ENCODE results near the gene HSPH1. TPM values are rescaled to one million over a fixed set of nuclear protein-coding genes. Genes with fewer than 3 reads are reported as not detected.

Gene HSPH1
- total and polyA plus RNA-seq, 10 of the 15 experiments (the other 5 are each of a cell fraction or from before 2014, with no cell fraction given) = 40.2 to 159 (median 92.6) TPM

DNA sequence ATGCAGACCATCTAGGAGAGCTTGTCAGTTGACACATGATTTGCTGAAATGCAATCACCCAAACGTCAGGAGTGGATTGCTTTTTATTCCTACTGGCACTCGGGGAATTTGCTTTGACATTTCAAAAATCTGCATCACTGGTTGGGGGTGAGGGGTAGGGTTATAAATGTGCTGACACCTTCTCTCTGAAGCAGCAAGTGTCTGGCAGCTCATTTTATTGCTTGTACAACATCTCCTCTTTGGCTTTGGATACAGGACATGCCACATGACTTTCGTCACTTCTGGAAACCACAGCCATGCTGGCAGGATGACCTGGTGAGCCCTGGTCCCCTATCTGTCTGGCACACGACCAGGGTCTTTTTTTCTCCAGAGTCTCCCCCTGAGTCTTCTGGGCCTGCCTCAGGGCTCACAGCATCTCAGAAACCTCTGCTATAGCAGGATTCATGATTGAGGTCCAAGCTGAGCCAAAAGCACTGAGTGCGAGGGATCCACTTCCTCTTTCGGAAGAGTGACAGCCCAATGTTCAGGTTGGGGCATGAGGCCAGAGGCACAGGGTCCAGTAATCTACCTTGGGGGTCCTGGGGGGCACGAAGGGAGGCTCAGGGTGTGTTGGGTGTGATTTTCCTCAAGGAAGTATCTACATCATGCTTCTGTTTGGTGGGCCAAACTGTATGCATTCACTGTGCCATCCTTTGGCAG, 60.1 kb downstream of the HSPH1 start:
- intact Hi-C loops (cut with micrococcal nuclease; ENCODE audit: unreplicated experiment) = no loop called here

DNA sequence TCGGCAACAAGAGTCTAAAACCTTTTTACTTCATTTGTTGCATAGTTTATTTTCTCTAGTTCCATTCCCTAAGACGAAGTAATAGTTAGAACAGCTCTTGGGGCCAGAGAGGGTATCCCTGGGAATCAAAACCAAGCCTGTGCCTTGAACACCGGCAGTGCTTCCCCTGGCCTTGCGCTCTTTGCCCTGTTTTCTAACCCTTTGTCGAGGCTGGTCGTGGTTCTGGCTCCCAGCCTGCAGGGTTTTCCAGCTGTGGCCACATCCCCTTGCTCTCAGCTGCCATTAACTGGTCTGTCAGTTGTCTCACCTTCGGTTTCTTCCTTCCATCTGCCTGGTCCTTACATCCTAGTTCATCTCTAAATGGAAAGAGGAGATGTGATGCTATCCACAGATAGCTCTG, 61.0 kb downstream of the HSPH1 start:
- FAIRE-seq (no peak), ATAC-seq (no peak)
- TF ChIP-seq FOXK2 (IDR thresholded peaks at IDR 0.05) (no peak), GABPA (IDR thresholded peaks at IDR 0.05; ENCODE audit: low read depth) (no peak), NFXL1 (IDR thresholded peaks at IDR 0.05; ENCODE audit: borderline replicate concordance) (no peak), NR2C1 (IDR thresholded peaks at IDR 0.05) (no peak), GATAD2B (conservative IDR thresholded peaks at IDR 0.05; ENCODE audit: low read depth) (no peak), LARP7 (IDR thresholded peaks at IDR 0.05) (no peak), NRF1 (conservative IDR thresholded peaks at IDR 0.05; ENCODE audit: low read depth, low read length) (no peak), SMAD5 (IDR thresholded peaks at IDR 0.05; ENCODE audit: low read depth) (no peak), BHLHE40 (IDR thresholded peaks at IDR 0.05; ENCODE audit: borderline replicate concordance in 1 of 2, low read depth in 2 of 2, low read length in 1 of 2) (no peak), RCOR1 (conservative IDR thresholded peaks at IDR 0.05; ENCODE audit: low read depth, low read length) (no peak), STAT3 (IDR thresholded peaks at IDR 0.05; ENCODE audit: low read depth, low read length) (no peak), RFX5 (IDR thresholded peaks at IDR 0.05; ENCODE audit: low read depth, low read length) (no peak)
- TF ChIP-seq, protein P1, sequence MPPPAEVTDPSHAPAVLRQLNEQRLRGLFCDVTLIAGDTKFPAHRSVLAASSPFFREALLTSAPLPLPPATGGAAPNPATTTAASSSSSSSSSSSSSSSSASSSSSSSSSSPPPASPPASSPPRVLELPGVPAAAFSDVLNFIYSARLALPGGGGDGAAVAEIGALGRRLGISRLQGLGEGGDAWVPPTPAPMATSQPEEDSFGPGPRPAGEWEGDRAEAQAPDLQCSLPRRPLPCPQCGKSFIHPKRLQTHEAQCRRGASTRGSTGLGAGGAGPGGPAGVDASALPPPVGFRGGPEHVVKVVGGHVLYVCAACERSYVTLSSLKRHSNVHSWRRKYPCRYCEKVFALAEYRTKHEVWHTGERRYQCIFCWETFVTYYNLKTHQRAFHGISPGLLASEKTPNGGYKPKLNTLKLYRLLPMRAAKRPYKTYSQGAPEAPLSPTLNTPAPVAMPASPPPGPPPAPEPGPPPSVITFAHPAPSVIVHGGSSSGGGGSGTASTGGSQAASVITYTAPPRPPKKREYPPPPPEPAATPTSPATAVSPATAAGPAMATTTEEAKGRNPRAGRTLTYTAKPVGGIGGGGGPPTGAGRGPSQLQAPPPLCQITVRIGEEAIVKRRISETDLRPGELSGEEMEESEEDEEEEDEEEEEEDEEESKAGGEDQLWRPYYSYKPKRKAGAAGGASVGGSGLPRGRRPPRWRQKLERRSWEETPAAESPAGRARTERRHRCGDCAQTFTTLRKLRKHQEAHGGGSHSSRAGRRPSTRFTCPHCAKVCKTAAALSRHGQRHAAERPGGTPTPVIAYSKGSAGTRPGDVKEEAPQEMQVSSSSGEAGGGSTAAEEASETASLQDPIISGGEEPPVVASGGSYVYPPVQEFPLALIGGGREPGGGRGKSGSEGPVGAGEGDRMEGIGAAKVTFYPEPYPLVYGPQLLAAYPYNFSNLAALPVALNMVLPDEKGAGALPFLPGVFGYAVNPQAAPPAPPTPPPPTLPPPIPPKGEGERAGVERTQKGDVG (CRISPR knock-in tag; IDR thresholded peaks at IDR 0.05) = no peak

More for the DNA sequence above, 60.1 kb downstream of the HSPH1 start:
- H3K4me1 ChIP-seq (ENCODE audit: control insufficient read depth, insufficient read depth, low read length) = peaks cover 4% of the 10 kb centered on the region; the same call in 1 of the 2 replicates
- DNase-seq (ENCODE audit: low read depth, low spot score) (no peak), ATAC-seq (peak; percentile 42; the same call in 1 of the 3 replicates), FAIRE-seq (no peak)
- H2AFZ ChIP-seq (ENCODE audit: control insufficient read depth, low read depth, low read length) = no peak overlapping the region
- H3K4me2 ChIP-seq (ENCODE audit: control insufficient read depth, insufficient read depth) = no peak overlapping the region
- H4K20me1 ChIP-seq (ENCODE audit: control insufficient read depth, insufficient read depth) = no peaks in the 10 kb centered on the region
- in situ Hi-C loops (cut with MboI) = no loop called here
- H3K9ac ChIP-seq (ENCODE audit: control insufficient read depth, insufficient read depth, low read length) = no peak overlapping the region
- H3K36me3 ChIP-seq (ENCODE audit: control insufficient read depth in 2 of 2, insufficient read depth in 2 of 2, low read length in 1 of 2) = no peaks in the 10 kb centered on the region
- SMC1A ChIA-PET (ENCODE audit: uncharacterized antibody, unreplicated experiment) = no interaction called here
- H3K79me2 ChIP-seq (ENCODE audit: control insufficient read depth, insufficient read depth, low read length) = no peaks in the 10 kb centered on the region
- no peak overlapping the region for H3K27ac ChIP-seq (ENCODE audit: control insufficient read depth, insufficient read depth)
- peaks cover 0 to 1% of the 10 kb centered on the region in 2 experiments; a peak in 2 of 4 replicates for H3K27me3 ChIP-seq (replicated peaks in 1 of 2; ENCODE audit: control insufficient read depth in 2 of 2, insufficient read depth in 2 of 2, low read length in 1 of 2)
- WGBS (ENCODE audit: insufficient coverage, insufficient replicate concordance, low lambda C conversion rate, missing lambda C conversion rate) = 24% methylated on average over 7 of the region's 7 CpGs
- CTCF ChIA-PET = interaction anchor here (1.0 kb wide), 1 partner anchor 57 kb away, joined by 3 read pairs; no protein-coding TSS in a partner anchor
- BruUV-seq (replicated peaks) = no TSS peak
- no peak overlapping the region for H3K4me3 ChIP-seq
- POLR2A ChIA-PET = no interaction called here
- RAD21 ChIA-PET (ENCODE audit: unreplicated experiment) = interaction anchor here (0.8 kb wide), 1 partner anchor 122 kb away, joined by 3 read pairs; no protein-coding TSS in a partner anchor
- no peaks in the 10 kb centered on the region for H3K9me3 ChIP-seq (replicated peaks; ENCODE audit: control insufficient read depth, insufficient read depth, low read length)
- TF ChIP-seq SPI1 (IDR thresholded peaks at IDR 0.05; ENCODE audit: borderline replicate concordance, insufficient read depth, low read depth, low read length) = peak; percentile 85
- no peak for TF ChIP-seq SP1 (IDR thresholded peaks at IDR 0.05; ENCODE audit: low read depth, low read length)

More for the DNA sequence above, 61.0 kb downstream of the HSPH1 start:
- H4K20me1 ChIP-seq (ENCODE audit: control insufficient read depth, insufficient read depth) = no peaks in the 10 kb centered on the region
- ChIA-PET RAD21 (ENCODE audit: unreplicated experiment) (no interaction called here), POLR2A (no interaction called here), SMC1A (ENCODE audit: uncharacterized antibody, unreplicated experiment) (no interaction called here), CTCF (interaction anchor here (1.0 kb wide), 1 partner anchor 56 kb away, joined by 3 read pairs; no protein-coding TSS in a partner anchor)
- no peak for DNase-seq (ENCODE audit: low read depth, low spot score)
- H3K9ac ChIP-seq (ENCODE audit: control insufficient read depth, insufficient read depth, low read length) = no peak overlapping the region
- H3K27ac ChIP-seq (ENCODE audit: control insufficient read depth, insufficient read depth) = no peak overlapping the region
- H3K27me3 ChIP-seq (replicated peaks in 1 of 2; ENCODE audit: control insufficient read depth in 2 of 2, insufficient read depth in 2 of 2, low read length in 1 of 2) = peaks cover 0 to 1% of the 10 kb centered on the region in 2 experiments; a peak in 2 of 4 replicates
- H3K4me2 ChIP-seq (ENCODE audit: control insufficient read depth, insufficient read depth) = no peak overlapping the region
- WGBS (ENCODE audit: insufficient coverage, insufficient replicate concordance, low lambda C conversion rate, missing lambda C conversion rate) = 25% methylated on average over 7 of the region's 7 CpGs
- no TSS peak for BruUV-seq (replicated peaks)
- no peak overlapping the region for H2AFZ ChIP-seq (ENCODE audit: control insufficient read depth, low read depth, low read length)
- no peaks in the 10 kb centered on the region for H3K9me3 ChIP-seq (replicated peaks; ENCODE audit: control insufficient read depth, insufficient read depth, low read length)
- H3K36me3 ChIP-seq (ENCODE audit: control insufficient read depth in 2 of 2, insufficient read depth in 2 of 2, low read length in 1 of 2) = no peaks in the 10 kb centered on the region
- H3K4me3 ChIP-seq = no peak overlapping the region
- peaks cover 5% of the 10 kb centered on the region; the same call in 1 of the 2 replicates for H3K4me1 ChIP-seq (ENCODE audit: control insufficient read depth, insufficient read depth, low read length)
- H3K79me2 ChIP-seq (ENCODE audit: control insufficient read depth, insufficient read depth, low read length) = no peaks in the 10 kb centered on the region
- in situ Hi-C loops (cut with MboI) (no loop called here), intact Hi-C loops (cut with micrococcal nuclease; ENCODE audit: unreplicated experiment) (no loop called here)
